Uterus (tissue), 4 donors: Measurements from ENCODE around the gene EPHA10. TPM values are rescaled to one million over a fixed set of nuclear protein-coding genes. Genes with fewer than 3 reads are reported as not detected.

Experiments used
- DNase-seq, 2 donors: peaks; one replicate each; pipeline ENCODE4 v3.0.0-alpha.2; 2019 to 2020
- H3K27ac ChIP-seq, 2 donors: fragments of 200-600 bp; sonication (generic); 1 replicate in 1 of 2; 2 replicates in 1 of 2; pipeline ENCODE4 v1.5.1; 2016 to 2018
- H3K27me3 ChIP-seq, 2 donors: fragments of 200-600 bp; sonication (generic); one replicate each; pipeline ENCODE4 v1.5.1; 2018 to 2019; ENCODE audit warnings: control low read depth in 1 of 2
- H3K36me3 ChIP-seq, 2 donors: fragments of 200-600 bp; sonication (generic); one replicate each; pipeline ENCODE4 v1.5.1; 2019; ENCODE audit warnings: control low read depth in 1 of 2
- H3K4me1 ChIP-seq, 2 donors: fragments of 200-600 bp; sonication (generic); one replicate each; pipeline ENCODE4 v1.5.1; 2018 to 2019; ENCODE audit warnings: control low read depth in 1 of 2
- H3K4me3 ChIP-seq, 2 donors: fragments of 200-600 bp; sonication (generic); 1 replicate in 1 of 2; 2 replicates in 1 of 2; pipeline ENCODE4 v1.5.1; 2018 to 2019; ENCODE audit warnings: mild to moderate bottlenecking in 1 of 2
- H3K9me3 ChIP-seq, 2 donors: fragments of 200-600 bp; sonication (generic); one replicate each; pipeline ENCODE4 v1.5.1; 2019; ENCODE audit warnings: control low read depth in 1 of 2
- POLR2A ChIP-seq, 2 donors: fragments of 450-650 bp; IDR thresholded peaks; one replicate each; pipeline ENCODE4 v1.6.1; 2016; ENCODE audit warnings: antibody characterized with exemption in 2 of 2, mild to moderate bottlenecking in 1 of 2, moderate library complexity in 1 of 2
- intact Hi-C: fragments of 100-400 bp; cut with DNase I; formaldehyde crosslinking; loops from one replicate; pipeline ENCODE4 v1.15.1; 2023; ENCODE audit warnings: low total_unique reads
- small RNA-seq: library from RNA; depleted of rRNA; stranded (forward); fragments of <200 nt; gene quantifications from one replicate; pipeline ENCODE3, GENCODE V24; 2016
- total RNA-seq, 4 donors: library from RNA; depleted of rRNA in 3 of 4; stranded (reverse); fragments of >200 nt in 3 of 4; gene quantifications; one replicate each; pipeline versions ENCODE4 v1.1.0 to v1.2.4, GENCODE V29; 2014 to 2023
- TF ChIP-seq, protein P1 (sequence below), 4 experiments: fragments of 200-600 bp in 2 of 4; fragments of 450-650 bp in 2 of 4; sonication (generic) in 2 of 4; IDR thresholded peaks; one replicate each; pipeline ENCODE4 v1.5.1; 2016 to 2019; ENCODE audit warnings: antibody characterized with exemption in 4 of 4, mild to moderate bottlenecking in 2 of 4, moderate library complexity in 1 of 4
- donor health status: DM: yes; HTN: yes; CAD: no.

EPHA10 gene
- total RNA-seq, 4 donors from 2014 or later, result 0.41 to 0.67 TPM; not detected in 2

- Histone ChIP-seq H3K27ac (no peak overlapping the region), H3K36me3 (no peaks in the 10 kb centered on the region), H3K4me1 (peaks cover 8 to 23% of the 10 kb centered on the region in 2 donors), H3K4me3 (no peak overlapping the region), H3K27me3 (no peaks in the 10 kb centered on the region), H3K9me3 (no peaks in the 10 kb centered on the region)
- DNase-seq, result no peak
- intact Hi-C loops, result no loop called here
- TF ChIP-seq, protein P1, sequence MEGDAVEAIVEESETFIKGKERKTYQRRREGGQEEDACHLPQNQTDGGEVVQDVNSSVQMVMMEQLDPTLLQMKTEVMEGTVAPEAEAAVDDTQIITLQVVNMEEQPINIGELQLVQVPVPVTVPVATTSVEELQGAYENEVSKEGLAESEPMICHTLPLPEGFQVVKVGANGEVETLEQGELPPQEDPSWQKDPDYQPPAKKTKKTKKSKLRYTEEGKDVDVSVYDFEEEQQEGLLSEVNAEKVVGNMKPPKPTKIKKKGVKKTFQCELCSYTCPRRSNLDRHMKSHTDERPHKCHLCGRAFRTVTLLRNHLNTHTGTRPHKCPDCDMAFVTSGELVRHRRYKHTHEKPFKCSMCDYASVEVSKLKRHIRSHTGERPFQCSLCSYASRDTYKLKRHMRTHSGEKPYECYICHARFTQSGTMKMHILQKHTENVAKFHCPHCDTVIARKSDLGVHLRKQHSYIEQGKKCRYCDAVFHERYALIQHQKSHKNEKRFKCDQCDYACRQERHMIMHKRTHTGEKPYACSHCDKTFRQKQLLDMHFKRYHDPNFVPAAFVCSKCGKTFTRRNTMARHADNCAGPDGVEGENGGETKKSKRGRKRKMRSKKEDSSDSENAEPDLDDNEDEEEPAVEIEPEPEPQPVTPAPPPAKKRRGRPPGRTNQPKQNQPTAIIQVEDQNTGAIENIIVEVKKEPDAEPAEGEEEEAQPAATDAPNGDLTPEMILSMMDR (IDR thresholded peaks at IDR 0.05), result no peak
- no peak for TF ChIP-seq POLR2A (IDR thresholded peaks at IDR 0.05)
Observed at GRCh38 chr1:37671261-37671660, 93.7 kb downstream of the EPHA10 start.

GRCh38 chr1:37670133-37670532, 94.8 kb downstream of the EPHA10 start:
- no peak overlapping the region for H3K27ac ChIP-seq
- no peak for DNase-seq

GRCh38 chr1:37667023-37667671, 97.8 kb downstream of the EPHA10 start:
- no peak for TF ChIP-seq POLR2A (IDR thresholded peaks at IDR 0.05)
- TF ChIP-seq, protein P1 (IDR thresholded peaks at IDR 0.05), result peak in 1 of 4 experiments; percentile 8
- no peaks in the 10 kb centered on the region for H3K27me3 ChIP-seq
- H3K36me3 ChIP-seq, result no peaks in the 10 kb centered on the region
- peaks cover 0 to 13% of the 10 kb centered on the region in 2 donors for H3K4me1 ChIP-seq
- H3K9me3 ChIP-seq, result no peaks in the 10 kb centered on the region
- intact Hi-C loops, result no loop called here
- peak; percentile 40 to 52 for DNase-seq
- no peak overlapping the region for H3K27ac ChIP-seq
- H3K4me3 ChIP-seq, result no peak overlapping the region

More at GRCh38 chr1:37670133-37670532, 94.8 kb downstream of the EPHA10 start:
- Histone ChIP-seq H3K4me1 (peaks cover 0 to 14% of the 10 kb centered on the region in 2 donors), H3K27me3 (no peaks in the 10 kb centered on the region), H3K4me3 (no peak overlapping the region), H3K9me3 (no peaks in the 10 kb centered on the region), H3K36me3 (no peaks in the 10 kb centered on the region)
- intact Hi-C loops, result no loop called here
- TF ChIP-seq, protein P1 (IDR thresholded peaks at IDR 0.05), result no peak
- TF ChIP-seq POLR2A (IDR thresholded peaks at IDR 0.05), result no peak

DNA sequence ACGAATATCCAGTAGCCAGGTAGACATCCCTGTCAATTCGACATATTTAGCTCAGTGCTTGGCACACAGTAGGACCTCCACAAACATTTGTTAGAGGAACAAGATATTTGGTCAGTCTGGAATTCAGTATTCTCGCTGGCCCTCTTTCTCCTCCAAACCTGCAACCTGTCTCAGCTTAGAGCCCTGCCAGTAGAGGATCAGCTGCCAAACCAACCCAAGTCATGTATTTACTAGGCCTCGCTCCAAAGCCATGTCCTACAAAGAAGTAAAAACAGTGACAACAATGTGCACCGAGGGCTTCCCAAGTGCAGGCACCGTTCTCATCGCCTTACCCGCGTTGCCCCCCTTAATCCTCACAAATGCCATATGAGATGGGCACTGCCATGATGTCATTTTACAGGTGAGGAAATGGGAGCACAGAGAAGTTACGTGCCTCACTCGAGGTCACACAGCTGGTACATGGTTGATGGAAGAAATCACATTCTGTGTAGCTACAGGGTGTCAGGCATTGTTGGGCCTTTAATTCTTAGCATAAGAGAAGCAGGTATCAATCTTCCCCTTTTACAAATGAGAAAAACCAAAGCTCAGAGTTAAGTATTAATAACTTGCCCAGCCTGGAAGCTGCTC, 98.6 kb downstream of the EPHA10 start:
- intact Hi-C loops, result no loop called here
- Histone ChIP-seq H3K4me1 (peaks cover 0 to 13% of the 10 kb centered on the region in 2 donors), H3K36me3 (no peaks in the 10 kb centered on the region), H3K9me3 (no peaks in the 10 kb centered on the region), H3K27me3 (no peaks in the 10 kb centered on the region), H3K4me3 (no peak overlapping the region), H3K27ac (no peak overlapping the region)
- no peak for DNase-seq
- TF ChIP-seq, protein P1 (IDR thresholded peaks at IDR 0.05), result no peak

Small RNAs within 50 kb of the gene (small RNA-seq; reads per million reads assigned to genes)
- not detected for gene RF00019

Other genes with a start within 250 kb of the EPHA10 start
- 10 to 100 TPM in 3 of 4 donors, 1 to 10 TPM in 1; 2.0 to 21.2 (median 16.9) TPM for gene SNIP1, start 210.8 kb downstream of the EPHA10 start, total RNA-seq
- 10 to 100 TPM in 1 of 4 donors, 1 to 10 TPM in 2, under 1 TPM in 1; 0.26 to 13.9 (median 3.9) TPM for gene DNALI1, start 208.2 kb downstream of the EPHA10 start, total RNA-seq
- gene GNL2, start 169.2 kb downstream of the EPHA10 start, total RNA-seq, result 1,000 to 10,000 TPM in 1 of 4 donors, 10 to 100 TPM in 3; 15.9 to 1,081 (median 52.9) TPM
- 10 to 100 TPM in 3 of 4 donors, 1 to 10 TPM in 1; 4.6 to 74.6 (median 29.9) TPM for gene RSPO1, start 130.2 kb downstream of the EPHA10 start, total RNA-seq
- 1 to 10 TPM in 1 of 4 donors, under 1 TPM in 1, not detected in 2; 0.18 to 5.9 TPM for gene CDCA8, start 72.6 kb downstream of the EPHA10 start, total RNA-seq
- gene MANEAL, start 28.7 kb upstream of the EPHA10 start, total RNA-seq, result 1 to 10 TPM in 2 of 4 donors, not detected in 2; 1.8 to 2.6 TPM
- 10 to 100 TPM; 15.4 to 25.6 (median 20.1) TPM for gene C1orf122, start 42.7 kb upstream of the EPHA10 start, total RNA-seq
- 10 to 100 TPM in 3 of 4 donors, 1 to 10 TPM in 1; 8.5 to 12.0 (median 10.5) TPM for gene YRDC, start 43.1 kb upstream of the EPHA10 start, total RNA-seq
- 10 to 100 TPM in 1 of 4 donors, 1 to 10 TPM in 3; 1.5 to 20.5 (median 4.8) TPM for gene MTF1, start 94.5 kb upstream of the EPHA10 start, total RNA-seq
- gene INPP5B, start 181.9 kb upstream of the EPHA10 start, total RNA-seq, result 10 to 100 TPM; 20.2 to 79.4 (median 46.8) TPM
- 100 to 1,000 TPM in 1 of 4 donors, 10 to 100 TPM in 3; 22.6 to 102 (median 45.4) TPM for gene SF3A3, start 224.9 kb upstream of the EPHA10 start, total RNA-seq
- gene FHL3, start 240.4 kb upstream of the EPHA10 start, total RNA-seq, result 10 to 100 TPM; 21.0 to 97.5 (median 42.1) TPM
- gene UTP11, start 247.6 kb upstream of the EPHA10 start, total RNA-seq, result 10 to 100 TPM in 3 of 4 donors, 1 to 10 TPM in 1; 8.2 to 60.3 (median 36.9) TPM